ENCODE results near the gene HAPLN3. TPM values are rescaled to one million over a fixed set of nuclear protein-coding genes. Genes with fewer than 3 reads are reported as not detected.

Gene HAPLN3
- total and polyA plus RNA-seq, 10 of the 15 experiments (the other 5 are each of a cell fraction or from before 2014, with no cell fraction given), result 0.20 to 5.0 (median 1.4) TPM; not detected in 1

GRCh38 chr15:88911766-88912118, 16.4 kb upstream of the HAPLN3 start (continued):
- TF ChIP-seq NFYA (IDR thresholded peaks at IDR 0.05; ENCODE audit: borderline replicate concordance, low read depth, low read length) (no peak), ZBTB4 (CRISPR knock-in tag; IDR thresholded peaks at IDR 0.05) (no peak), RAD51 (IDR thresholded peaks at IDR 0.05) (no peak), FOXM1 (IDR thresholded peaks at IDR 0.05; ENCODE audit: low read depth, low read length) (no peak)

GRCh38 chr15:88909956-88910831, 14.8 kb upstream of the HAPLN3 start:
- H3K4me2 ChIP-seq (ENCODE audit: control insufficient read depth, insufficient read depth), result no peak overlapping the region
- no peak overlapping the region for H2AFZ ChIP-seq (ENCODE audit: control insufficient read depth, low read depth, low read length)
- intact Hi-C loops (cut with micrococcal nuclease; ENCODE audit: unreplicated experiment) (no loop called here), in situ Hi-C loops (cut with MboI) (loop anchor here (5.0 kb wide), 1 partner anchor 107 kb away; no protein-coding TSS in a partner anchor)
- ChIA-PET CTCF (interaction anchor here (1.1 kb wide), 1 partner anchor 106 kb away, joined by 3 read pairs; no protein-coding TSS in a partner anchor), POLR2A (no interaction called here), SMC1A (ENCODE audit: uncharacterized antibody, unreplicated experiment) (no interaction called here), RAD21 (ENCODE audit: unreplicated experiment) (no interaction called here)
- DNase-seq (ENCODE audit: low read depth, low spot score) (no peak), ATAC-seq (no peak), FAIRE-seq (no peak)
- peaks cover 0 to 2% of the 10 kb centered on the region in 2 experiments; a peak in 2 of 4 replicates for H3K27me3 ChIP-seq (replicated peaks in 1 of 2; ENCODE audit: control insufficient read depth in 2 of 2, insufficient read depth in 2 of 2, low read length in 1 of 2)
- H3K36me3 ChIP-seq (ENCODE audit: control insufficient read depth in 2 of 2, insufficient read depth in 2 of 2, low read length in 1 of 2), result no peaks in the 10 kb centered on the region
- no peaks in the 10 kb centered on the region for H3K4me1 ChIP-seq (ENCODE audit: control insufficient read depth, insufficient read depth, low read length)
- H3K4me3 ChIP-seq, result no peak overlapping the region
- H3K9ac ChIP-seq (ENCODE audit: control insufficient read depth, insufficient read depth, low read length), result no peak overlapping the region
- H3K27ac ChIP-seq (ENCODE audit: control insufficient read depth, insufficient read depth), result no peak overlapping the region
- TF ChIP-seq FOXK2 (IDR thresholded peaks at IDR 0.05) (no peak), PML (IDR thresholded peaks at IDR 0.05; ENCODE audit: low read length) (no peak), MTA2 (IDR thresholded peaks at IDR 0.05; ENCODE audit: low read depth) (no peak), YBX1 (IDR thresholded peaks at IDR 0.05) (no peak), CHD2 (IDR thresholded peaks at IDR 0.05; ENCODE audit: borderline replicate concordance, low read depth, low read length) (no peak), CREM (IDR thresholded peaks at IDR 0.05; ENCODE audit: low read depth) (no peak), GATAD2B (conservative IDR thresholded peaks at IDR 0.05; ENCODE audit: low read depth) (no peak), NBN (IDR thresholded peaks at IDR 0.05) (no peak), EP300 (IDR thresholded peaks at IDR 0.05; ENCODE audit: borderline replicate concordance in 1 of 2, control insufficient read depth in 1 of 2, low read depth in 2 of 2, low read length in 2 of 2) (no peak), RCOR1 (conservative IDR thresholded peaks at IDR 0.05; ENCODE audit: low read depth, low read length) (no peak), ZBTB33 (IDR thresholded peaks at IDR 0.05) (no peak), RELB (IDR thresholded peaks at IDR 0.05; ENCODE audit: low read depth) (no peak), DPF2 (IDR thresholded peaks at IDR 0.05) (no peak)
- WGBS (ENCODE audit: insufficient coverage, insufficient replicate concordance, low lambda C conversion rate, missing lambda C conversion rate), result 44% methylated on average over 12 of the region's 12 CpGs
- H3K79me2 ChIP-seq (ENCODE audit: control insufficient read depth, insufficient read depth, low read length), result no peaks in the 10 kb centered on the region
- no TSS peak for BruUV-seq (replicated peaks)
- H3K9me3 ChIP-seq (replicated peaks; ENCODE audit: control insufficient read depth, insufficient read depth, low read length), result no peaks in the 10 kb centered on the region
- H4K20me1 ChIP-seq (ENCODE audit: control insufficient read depth, insufficient read depth), result no peaks in the 10 kb centered on the region
